ENCODE data around the gene DZIP1. TPM values are rescaled to one million over a fixed set of nuclear protein-coding genes. Genes with fewer than 3 reads are reported as not detected.
"Not testable (repeated sequence)": the region's sequence is repeated elsewhere in the genome, so short reads cannot be mapped to it uniquely, and the experiment has no call there.

The DZIP1 gene, protein sequence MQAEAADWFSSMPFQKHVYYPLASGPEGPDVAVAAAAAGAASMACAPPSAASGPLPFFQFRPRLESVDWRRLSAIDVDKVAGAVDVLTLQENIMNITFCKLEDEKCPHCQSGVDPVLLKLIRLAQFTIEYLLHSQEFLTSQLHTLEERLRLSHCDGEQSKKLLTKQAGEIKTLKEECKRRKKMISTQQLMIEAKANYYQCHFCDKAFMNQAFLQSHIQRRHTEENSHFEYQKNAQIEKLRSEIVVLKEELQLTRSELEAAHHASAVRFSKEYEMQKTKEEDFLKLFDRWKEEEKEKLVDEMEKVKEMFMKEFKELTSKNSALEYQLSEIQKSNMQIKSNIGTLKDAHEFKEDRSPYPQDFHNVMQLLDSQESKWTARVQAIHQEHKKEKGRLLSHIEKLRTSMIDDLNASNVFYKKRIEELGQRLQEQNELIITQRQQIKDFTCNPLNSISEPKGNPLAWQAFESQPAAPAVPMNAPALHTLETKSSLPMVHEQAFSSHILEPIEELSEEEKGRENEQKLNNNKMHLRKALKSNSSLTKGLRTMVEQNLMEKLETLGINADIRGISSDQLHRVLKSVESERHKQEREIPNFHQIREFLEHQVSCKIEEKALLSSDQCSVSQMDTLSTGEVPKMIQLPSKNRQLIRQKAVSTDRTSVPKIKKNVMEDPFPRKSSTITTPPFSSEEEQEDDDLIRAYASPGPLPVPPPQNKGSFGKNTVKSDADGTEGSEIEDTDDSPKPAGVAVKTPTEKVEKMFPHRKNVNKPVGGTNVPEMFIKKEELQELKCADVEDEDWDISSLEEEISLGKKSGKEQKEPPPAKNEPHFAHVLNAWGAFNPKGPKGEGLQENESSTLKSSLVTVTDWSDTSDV
- total RNA-seq = under 1 TPM; 0.26 to 0.34 TPM

GRCh38 chr13:95644601-95645052 is at the start of gene DZIP1:
TSS of gene DZIP1 (minus strand) at chr13:95644706. CDS start at chr13:95642029, 2,677 bp downstream.
- Mint-ChIP-seq H3K4me1 (ENCODE audit: low read depth) (peaks cover 10% of the 10 kb centered on the region), H3K36me3 (ENCODE audit: low read depth) (no peaks in the 10 kb centered on the region), H3K4me3 (peak within 1 kb of the TSS; percentile 70), H3K9me3 (ENCODE audit: insufficient read depth) (no peaks in the 10 kb centered on the region), H3K27me3 (ENCODE audit: low read depth) (peaks cover 32% of the 10 kb centered on the region), H3K27ac (no peak within 1 kb of the TSS)
- ATAC-seq (peak; percentile 90), DNase-seq (peak; percentile 51)
- ChIA-PET POLR2A (no interaction called here), CTCF (interaction anchor here (0.7 kb wide), 1 partner anchor 107 kb away, joined by 3 read pairs; no protein-coding TSS in a partner anchor)

DNA sequence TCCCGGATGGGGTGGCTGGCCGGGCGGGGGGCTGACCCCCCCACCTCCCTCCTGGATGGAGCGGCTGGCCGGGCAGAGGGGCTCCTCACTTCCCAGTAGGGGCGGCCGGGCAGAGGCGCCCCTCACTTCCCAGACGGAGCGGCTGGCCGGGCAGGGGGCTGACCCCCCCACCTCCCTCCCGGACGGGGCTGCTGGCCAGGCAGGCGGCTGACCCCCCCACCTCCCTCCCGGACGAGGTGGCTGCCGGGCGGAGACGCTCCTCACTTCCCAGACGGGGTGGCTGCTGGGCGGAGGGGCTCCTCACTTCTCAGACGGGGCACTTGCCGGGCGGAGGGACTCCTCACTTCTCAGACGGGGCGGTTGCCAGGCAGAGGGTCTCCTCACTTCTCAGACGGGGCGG is 46.5 kb upstream of the DZIP1 start:
- POLR2A ChIA-PET; DNase-seq; H3K27me3 Mint-ChIP-seq (ENCODE audit: low read depth); CTCF ChIA-PET; ATAC-seq; H3K27ac Mint-ChIP-seq; H3K4me3 Mint-ChIP-seq: not testable (repeated sequence)
- H3K9me3 Mint-ChIP-seq (ENCODE audit: insufficient read depth) = peaks cover 24% of the 10 kb centered on the region
- H3K4me1 Mint-ChIP-seq (ENCODE audit: low read depth) = peaks cover 21% of the 10 kb centered on the region
- H3K36me3 Mint-ChIP-seq (ENCODE audit: low read depth) = peaks cover 35% of the 10 kb centered on the region

GRCh38 chr13:95689582-95689926 is 45.0 kb upstream of the DZIP1 start:
- ChIA-PET POLR2A (no interaction called here), CTCF (interaction anchor here (0.6 to 0.7 kb wide), 2 partner anchors 418 to 1225 kb away, joined by 3 to 4 read pairs; no protein-coding TSS in a partner anchor)
- Mint-ChIP-seq H3K9me3 (ENCODE audit: insufficient read depth) (peaks cover 24% of the 10 kb centered on the region), H3K27me3 (ENCODE audit: low read depth) (no peaks in the 10 kb centered on the region), H3K27ac (peak overlapping the region; percentile 48), H3K4me3 (no peak overlapping the region), H3K36me3 (ENCODE audit: low read depth) (peaks cover 42% of the 10 kb centered on the region), H3K4me1 (ENCODE audit: low read depth) (peaks cover 21% of the 10 kb centered on the region)
- ATAC-seq (no peak), DNase-seq (no peak)

DNA sequence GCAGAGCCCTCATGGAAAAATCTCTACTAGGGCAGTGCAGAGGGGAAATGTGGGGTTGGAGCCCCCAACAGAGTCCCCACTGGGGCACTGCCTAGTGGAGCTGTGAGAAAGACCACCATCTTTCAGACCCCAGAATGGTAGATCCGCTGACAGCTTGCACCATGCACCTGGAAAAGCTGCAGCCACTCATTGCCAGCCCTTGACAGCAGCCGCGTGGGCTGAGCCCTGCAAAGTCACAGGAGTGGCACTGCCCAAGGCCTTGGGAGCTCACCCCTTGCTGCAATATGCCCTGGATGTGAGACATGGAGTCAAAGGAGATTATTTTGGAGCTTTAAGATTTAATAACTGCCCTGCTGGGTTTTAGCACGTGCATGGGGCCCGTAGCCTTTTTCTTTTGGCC is 40.5 kb upstream of the DZIP1 start:
- Mint-ChIP-seq H3K4me1 (ENCODE audit: low read depth) (peaks cover 26% of the 10 kb centered on the region), H3K9me3 (ENCODE audit: insufficient read depth) (peaks cover 24% of the 10 kb centered on the region), H3K36me3 (ENCODE audit: low read depth) (peaks cover 50% of the 10 kb centered on the region)
- H3K27ac Mint-ChIP-seq; ATAC-seq; CTCF ChIA-PET; H3K27me3 Mint-ChIP-seq (ENCODE audit: low read depth); DNase-seq; H3K4me3 Mint-ChIP-seq; POLR2A ChIA-PET: not testable (repeated sequence)

DNA sequence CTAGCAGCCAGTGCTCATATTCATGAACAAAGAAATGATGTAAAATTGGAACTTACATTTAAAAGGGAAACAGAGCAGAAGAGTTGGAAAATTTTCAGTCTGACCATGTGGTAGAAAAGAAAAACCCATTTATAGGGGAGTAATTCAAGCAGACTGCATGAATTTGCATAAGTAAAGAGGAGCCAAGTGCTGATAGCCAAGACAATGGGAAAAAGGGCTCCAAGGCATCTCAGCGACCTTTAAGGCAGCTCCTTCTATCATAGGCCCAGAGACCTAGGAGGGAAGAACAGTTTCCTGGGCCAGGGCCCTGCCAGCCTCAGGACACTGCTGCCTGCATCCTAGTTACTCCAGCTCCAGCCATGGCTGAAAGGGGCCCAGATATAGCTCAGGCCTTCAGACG is 39.9 kb upstream of the DZIP1 start:
- POLR2A ChIA-PET = no interaction called here
- no peak overlapping the region for H3K4me3 Mint-ChIP-seq
- H3K36me3 Mint-ChIP-seq (ENCODE audit: low read depth) = peaks cover 48% of the 10 kb centered on the region
- H3K27me3 Mint-ChIP-seq (ENCODE audit: low read depth) = no peaks in the 10 kb centered on the region
- DNase-seq = no peak
- H3K4me1 Mint-ChIP-seq (ENCODE audit: low read depth) = peaks cover 26% of the 10 kb centered on the region
- H3K9me3 Mint-ChIP-seq (ENCODE audit: insufficient read depth) = peaks cover 20% of the 10 kb centered on the region
- no peak overlapping the region for H3K27ac Mint-ChIP-seq
- no peak for ATAC-seq
- CTCF ChIA-PET = no interaction called here

GRCh38 chr13:95679722-95680121 is 35.2 kb upstream of the DZIP1 start:
- H3K36me3 Mint-ChIP-seq (ENCODE audit: low read depth) = peaks cover 26% of the 10 kb centered on the region
- POLR2A ChIA-PET = no interaction called here

GRCh38 chr13:95678967-95679366 is 34.5 kb upstream of the DZIP1 start:
- Mint-ChIP-seq H3K4me1 (ENCODE audit: low read depth) (peaks cover 43% of the 10 kb centered on the region), H3K27me3 (ENCODE audit: low read depth) (no peaks in the 10 kb centered on the region), H3K9me3 (ENCODE audit: insufficient read depth) (no peaks in the 10 kb centered on the region), H3K4me3 (peak overlapping the region; percentile 92), H3K36me3 (ENCODE audit: low read depth) (peaks cover 24% of the 10 kb centered on the region), H3K27ac (no peak overlapping the region)
- no peak for ATAC-seq
- ChIA-PET CTCF (no interaction called here), POLR2A (no interaction called here)
- no peak for DNase-seq

More at GRCh38 chr13:95679722-95680121, 35.2 kb upstream of the DZIP1 start:
- no peaks in the 10 kb centered on the region for H3K27me3 Mint-ChIP-seq (ENCODE audit: low read depth)
- no peaks in the 10 kb centered on the region for H3K9me3 Mint-ChIP-seq (ENCODE audit: insufficient read depth)
- ATAC-seq (no peak), DNase-seq (no peak)
- H3K4me1 Mint-ChIP-seq (ENCODE audit: low read depth) = peaks cover 42% of the 10 kb centered on the region
- CTCF ChIA-PET = no interaction called here
- H3K27ac Mint-ChIP-seq = no peak overlapping the region
- no peak overlapping the region for H3K4me3 Mint-ChIP-seq

- DNase-seq (peak; percentile 39), ATAC-seq (no peak)
- ChIA-PET CTCF (interaction anchor here (0.7 kb wide), 1 partner anchor 54 kb away, joined by 3 read pairs; no protein-coding TSS in a partner anchor), POLR2A (interaction anchor here (0.7 kb wide), 1 partner anchor 1542 kb away, joined by 3 read pairs; no protein-coding TSS in a partner anchor)
- Mint-ChIP-seq H3K27ac (peak overlapping the region; percentile 91), H3K4me3 (peak overlapping the region; percentile 92), H3K27me3 (ENCODE audit: low read depth) (peaks cover 2% of the 10 kb centered on the region), H3K9me3 (ENCODE audit: insufficient read depth) (no peaks in the 10 kb centered on the region), H3K4me1 (ENCODE audit: low read depth) (peaks cover 43% of the 10 kb centered on the region), H3K36me3 (ENCODE audit: low read depth) (peaks cover 22% of the 10 kb centered on the region)
These were observed 33.2 kb upstream of the DZIP1 start for GRCh38 chr13:95677564-95678266.

DNA sequence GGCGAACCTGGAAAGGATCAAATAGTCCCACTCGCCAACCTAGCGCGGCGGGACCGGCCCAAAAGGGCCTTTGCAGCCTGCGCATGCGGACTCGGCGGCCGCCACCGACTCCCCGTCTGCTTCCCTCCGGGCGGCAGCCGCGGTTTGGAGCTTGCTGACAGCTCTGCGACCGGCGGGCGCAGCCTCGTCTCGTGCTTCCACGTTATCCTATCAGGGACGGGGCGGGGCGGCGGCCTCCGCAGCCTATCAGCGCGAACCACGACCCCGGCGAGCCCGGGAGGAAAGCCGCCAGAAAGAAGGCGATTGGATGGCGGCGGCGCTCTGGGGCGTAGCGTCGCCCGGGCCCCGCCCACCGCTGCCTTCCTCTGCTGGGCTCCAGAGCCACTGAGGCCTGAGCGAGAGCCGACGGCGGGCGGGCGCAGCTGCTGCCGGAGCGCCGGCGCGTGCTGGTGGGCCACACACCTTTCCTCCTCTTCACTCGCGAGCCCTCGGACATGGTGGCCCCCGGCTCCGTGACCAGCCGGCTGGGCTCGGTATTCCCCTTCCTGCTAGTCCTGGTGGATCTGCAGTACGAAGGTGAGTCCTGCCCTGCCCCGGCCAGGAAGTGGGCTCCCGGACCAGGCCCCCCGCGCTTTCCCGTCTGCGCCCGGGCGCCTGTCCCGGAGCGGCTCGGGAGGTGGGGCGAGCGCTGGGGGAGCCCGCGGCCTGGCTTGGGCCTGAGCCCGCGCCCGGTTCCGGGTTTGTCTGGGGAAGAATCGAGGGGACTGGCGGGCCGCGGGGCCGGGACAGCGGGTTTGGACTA is 32.5 kb upstream of the DZIP1 start, which contains the start of gene DNAJC3:
Gene DNAJC3 (plus strand): TSS at position 378 of the 802 bp plus-strand sequence. CDS start 117 bp downstream, at position 495.
- H3K4me1 Mint-ChIP-seq (ENCODE audit: low read depth) = peaks cover 43% of the 10 kb centered on the region

GRCh38 chr13:95676105-95676761 is 31.7 kb upstream of the DZIP1 start:
- Mint-ChIP-seq H3K9me3 (ENCODE audit: insufficient read depth) (no peaks in the 10 kb centered on the region), H3K4me3 (peak overlapping the region; percentile 92), H3K27ac (peak overlapping the region; percentile 91), H3K36me3 (ENCODE audit: low read depth) (peaks cover 23% of the 10 kb centered on the region), H3K4me1 (ENCODE audit: low read depth) (peaks cover 41% of the 10 kb centered on the region), H3K27me3 (ENCODE audit: low read depth) (peaks cover 2% of the 10 kb centered on the region)
- ChIA-PET POLR2A (interaction anchor here (0.8 to 1.3 kb wide), 5 partner anchors 28 to 1757 kb away, joined by 3 to 7 read pairs (median 5); partner anchors contain the start of gene RAP2A), CTCF (interaction anchor here (0.6 to 1.0 kb wide), 3 partner anchors 51 to 1547 kb away, joined by 3 to 6 read pairs (median 3); no protein-coding TSS in a partner anchor)
- peak; percentile 51 for DNase-seq
- no peak for ATAC-seq

More for the DNA sequence above, 32.5 kb upstream of the DZIP1 start, which contains the start of gene DNAJC3:
- POLR2A ChIA-PET = interaction anchor here (0.7 to 1.3 kb wide), 6 partner anchors 19 to 1756 kb away, joined by 3 to 7 read pairs (median 4); partner anchors contain the start of gene RAP2A
- Mint-ChIP-seq H3K27me3 (ENCODE audit: low read depth) (peaks cover 2% of the 10 kb centered on the region), H3K27ac (peak within 1 kb of the TSS; percentile 91), H3K36me3 (ENCODE audit: low read depth) (peaks cover 24% of the 10 kb centered on the region), H3K4me3 (peak within 1 kb of the TSS; percentile 92), H3K9me3 (ENCODE audit: insufficient read depth) (no peaks in the 10 kb centered on the region)
- CTCF ChIA-PET = interaction anchor here (0.6 to 1.0 kb wide), 4 partner anchors 52 to 1546 kb away, joined by 3 to 6 read pairs (median 3); no protein-coding TSS in a partner anchor
- ATAC-seq (peak; percentile 97), DNase-seq (peak; percentile 98)
